ENCODE data around the gene GRIK5.
"Not testable (repeated sequence)": the region's sequence is repeated elsewhere in the genome, so short reads cannot be mapped to it uniquely, and the experiment has no call there.

GRIK5 gene

GRCh38 chr19:42048992-42049391 is 21.0 kb downstream of the GRIK5 start:
- no peak for DNase-seq (ENCODE audit: low spot score)

GRCh38 chr19:42045575-42045974 is 24.4 kb downstream of the GRIK5 start:
- DNase-seq (ENCODE audit: low spot score), result no peak

GRCh38 chr19:42042455-42043170 is 27.4 kb downstream of the GRIK5 start:
- peak; percentile 73 for DNase-seq (ENCODE audit: low spot score)

- DNase-seq (ENCODE audit: low spot score), result not testable (repeated sequence)
These were observed 29.5 kb downstream of the GRIK5 start for GRCh38 chr19:42040491-42040890.

- DNase-seq (ENCODE audit: low spot score), result no peak
These were observed 30.0 kb downstream of the GRIK5 start for GRCh38 chr19:42040031-42040430.

GRCh38 chr19:42038666-42039065 is 31.3 kb downstream of the GRIK5 start:
- DNase-seq (ENCODE audit: low spot score), result no peak

- DNase-seq (ENCODE audit: low spot score), result no peak
These were observed 32.4 kb downstream of the GRIK5 start for GRCh38 chr19:42037649-42038048.

- peak; percentile 84 for DNase-seq (ENCODE audit: low spot score)
These were observed 35.2 kb downstream of the GRIK5 start for GRCh38 chr19:42034640-42035391.

GRCh38 chr19:42033413-42033812 is 36.6 kb downstream of the GRIK5 start:
- no peak for DNase-seq (ENCODE audit: low spot score)

- no peak for DNase-seq (ENCODE audit: low spot score)
These were observed 37.6 kb downstream of the GRIK5 start for GRCh38 chr19:42032431-42032830.

GRCh38 chr19:42030645-42031440 is 39.2 kb downstream of the GRIK5 start:
- DNase-seq (ENCODE audit: low spot score), result no peak

- DNase-seq (ENCODE audit: low spot score), result no peak
These were observed 41.4 kb downstream of the GRIK5 start for GRCh38 chr19:42028304-42029216.

GRCh38 chr19:42024622-42025111 is 45.3 kb downstream of the GRIK5 start:
- DNase-seq (ENCODE audit: low spot score), result no peak

GRCh38 chr19:42023943-42024260 is 46.1 kb downstream of the GRIK5 start:
- DNase-seq (ENCODE audit: low spot score), result no peak

GRCh38 chr19:42023121-42023942 is 46.7 kb downstream of the GRIK5 start:
- DNase-seq (ENCODE audit: low spot score), result no peak

- DNase-seq (ENCODE audit: low spot score), result no peak
These were observed 47.4 kb downstream of the GRIK5 start for GRCh38 chr19:42022616-42023015.

- no peak for DNase-seq (ENCODE audit: low spot score)
These were observed 48.8 kb downstream of the GRIK5 start for GRCh38 chr19:42021185-42021584.

- DNase-seq (ENCODE audit: low spot score), result no peak
These were observed 51.4 kb downstream of the GRIK5 start for GRCh38 chr19:42018503-42019193.

GRCh38 chr19:42017040-42017439 is 53.0 kb downstream of the GRIK5 start:
- no peak for DNase-seq (ENCODE audit: low spot score)

GRCh38 chr19:42012747-42013146 is 57.3 kb downstream of the GRIK5 start:
- DNase-seq (ENCODE audit: low spot score), result not testable (repeated sequence)

All from Ammon's horn (tissue), 1 donor.